Subcutaneous preadipocyte (primary cell): ENCODE results near the gene TYMP. TPM values are rescaled to one million over a fixed set of nuclear protein-coding genes. Genes with fewer than 3 reads are reported as not detected.

ENCODE experiments used
- total RNA-seq: library from RNA; depleted of rRNA; stranded (reverse); fragments of >200 nt; gene quantifications from 2 replicates; pipeline ENCODE4 v1.2.3, GENCODE V29; 2012

Gene TYMP
- total RNA-seq = 24.2 and 45.9 TPM in 2 replicates

DNA sequence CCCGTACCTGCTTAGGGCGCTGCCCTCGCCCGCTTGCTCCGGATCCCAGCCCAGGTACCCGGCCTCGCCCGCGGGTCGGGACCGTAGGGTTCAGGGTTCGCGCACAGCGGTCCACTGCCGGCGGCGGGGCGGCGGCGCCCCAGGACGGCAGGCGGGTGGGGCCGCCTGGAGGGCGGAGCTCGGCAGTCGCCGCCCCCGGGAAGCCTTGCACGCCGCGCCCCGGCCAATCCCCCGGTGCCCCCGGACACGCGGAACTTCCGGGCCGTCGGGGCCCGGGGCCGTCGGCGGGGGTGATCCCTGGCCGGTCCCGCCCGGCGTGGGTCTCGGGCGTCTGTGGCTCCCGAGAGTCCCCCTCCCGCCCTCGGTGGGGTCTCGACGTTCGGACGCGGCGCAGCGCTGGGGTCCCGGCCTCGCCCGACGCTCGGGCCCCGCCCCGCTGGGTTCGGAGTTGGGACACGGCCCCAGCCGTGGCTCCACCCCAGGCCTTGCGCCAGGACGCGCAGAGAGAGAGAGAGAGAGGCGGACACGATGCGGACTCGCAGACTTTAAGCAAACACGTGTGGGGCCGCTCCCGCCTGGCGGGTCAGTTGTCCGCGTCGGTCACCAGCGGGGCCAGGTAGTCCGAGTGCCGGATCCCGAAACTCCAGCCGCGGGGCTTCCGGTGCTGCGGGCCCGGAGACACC is at the start of gene TYMP:
TYMP (minus strand) TSS at position 116 of the 683 bp plus-strand sequence. CDS start 303 bp downstream, outside the sequence.

DNA sequence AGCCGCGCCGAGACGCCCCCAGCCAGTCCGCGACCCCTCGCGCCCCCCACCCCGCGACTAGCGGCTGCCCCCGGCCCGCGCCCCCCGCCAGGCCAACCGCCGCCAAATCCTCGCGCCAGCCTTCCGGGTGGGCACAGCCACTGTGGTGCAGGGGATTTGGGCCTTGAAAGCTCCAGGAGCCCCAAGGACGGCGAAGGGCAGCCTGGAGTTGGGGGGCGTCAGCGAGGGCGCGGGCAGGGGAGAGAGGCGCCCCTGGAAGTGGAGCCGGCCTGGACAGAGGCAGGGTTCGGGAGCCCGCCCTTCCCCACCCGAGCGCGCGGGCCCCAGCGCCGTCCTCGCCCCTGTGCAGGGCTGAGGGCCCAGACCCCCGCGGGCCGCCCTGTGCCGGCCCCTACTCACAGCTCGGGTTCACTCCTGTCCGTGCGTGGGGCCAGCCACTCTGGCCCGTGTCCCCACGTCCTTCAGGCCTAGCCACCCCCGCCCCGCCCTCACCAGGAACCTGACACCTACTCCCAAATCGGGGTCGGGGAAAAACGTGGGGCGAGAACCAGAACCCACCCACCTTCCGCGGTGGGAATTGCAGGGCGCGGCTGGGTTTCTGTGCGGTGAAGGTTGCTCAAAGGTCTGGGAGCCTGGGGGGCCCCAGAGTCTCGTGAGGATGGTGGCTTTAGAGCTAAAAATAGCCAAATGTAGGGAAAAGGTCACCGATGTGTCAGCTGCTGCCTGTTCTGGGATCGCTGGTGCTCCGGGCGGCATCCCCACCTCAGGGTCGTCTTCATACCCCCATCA is 48.4 kb upstream of the TYMP start, which contains the start of gene CPT1B:
CPT1B (minus strand) TSS at position 441 of the 789 bp plus-strand sequence. CDS start 512 bp downstream, outside the sequence.

DNA sequence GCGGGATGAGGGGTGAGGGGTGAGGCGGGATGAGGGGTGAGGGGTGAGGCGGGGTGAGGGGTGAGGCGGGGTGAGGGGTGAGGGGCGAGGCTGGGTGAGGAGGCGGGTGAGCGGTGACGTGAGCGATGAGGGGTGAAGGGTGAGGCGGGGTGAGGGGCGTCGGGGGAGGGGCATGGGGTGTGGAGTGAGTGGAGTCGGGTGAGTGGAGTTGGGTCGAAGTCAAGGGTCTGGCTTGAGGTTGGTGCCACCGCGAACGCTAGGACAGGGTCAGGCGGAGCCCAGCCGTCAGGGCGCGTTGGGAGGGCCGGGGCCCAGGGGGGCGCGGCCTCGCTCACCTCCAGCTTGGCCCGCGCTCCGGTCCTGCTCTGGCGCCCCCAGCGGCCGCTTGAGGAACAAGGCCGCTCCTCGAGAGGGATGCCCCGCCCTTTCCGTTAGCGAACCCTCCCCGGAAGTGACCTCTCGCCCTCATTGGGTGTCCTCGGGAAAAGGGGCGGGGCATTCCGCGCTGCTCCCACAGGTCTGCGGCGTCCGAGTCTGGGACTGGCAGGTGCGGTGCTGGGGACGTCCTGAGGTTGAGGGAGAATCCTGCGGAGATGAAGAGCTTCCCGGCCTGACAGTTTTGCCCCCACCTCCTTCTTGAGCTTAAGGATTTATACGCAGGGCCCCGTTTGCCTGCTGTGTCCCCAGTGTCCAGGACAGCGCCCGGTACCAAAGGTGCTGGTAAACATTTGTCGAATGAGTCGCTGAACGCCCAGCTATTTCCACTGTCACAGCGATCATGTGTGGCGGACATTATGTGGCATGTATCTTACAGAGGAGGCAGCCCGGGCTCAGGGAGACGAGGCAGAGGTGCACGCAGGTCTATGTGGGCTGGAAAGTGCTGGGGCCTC is 33.0 kb upstream of the TYMP start, which contains the start of gene SYCE3:
SYCE3 (minus strand) TSS at position 397 of the 890 bp plus-strand sequence. CDS start 6,514 bp downstream, outside the sequence.

DNA sequence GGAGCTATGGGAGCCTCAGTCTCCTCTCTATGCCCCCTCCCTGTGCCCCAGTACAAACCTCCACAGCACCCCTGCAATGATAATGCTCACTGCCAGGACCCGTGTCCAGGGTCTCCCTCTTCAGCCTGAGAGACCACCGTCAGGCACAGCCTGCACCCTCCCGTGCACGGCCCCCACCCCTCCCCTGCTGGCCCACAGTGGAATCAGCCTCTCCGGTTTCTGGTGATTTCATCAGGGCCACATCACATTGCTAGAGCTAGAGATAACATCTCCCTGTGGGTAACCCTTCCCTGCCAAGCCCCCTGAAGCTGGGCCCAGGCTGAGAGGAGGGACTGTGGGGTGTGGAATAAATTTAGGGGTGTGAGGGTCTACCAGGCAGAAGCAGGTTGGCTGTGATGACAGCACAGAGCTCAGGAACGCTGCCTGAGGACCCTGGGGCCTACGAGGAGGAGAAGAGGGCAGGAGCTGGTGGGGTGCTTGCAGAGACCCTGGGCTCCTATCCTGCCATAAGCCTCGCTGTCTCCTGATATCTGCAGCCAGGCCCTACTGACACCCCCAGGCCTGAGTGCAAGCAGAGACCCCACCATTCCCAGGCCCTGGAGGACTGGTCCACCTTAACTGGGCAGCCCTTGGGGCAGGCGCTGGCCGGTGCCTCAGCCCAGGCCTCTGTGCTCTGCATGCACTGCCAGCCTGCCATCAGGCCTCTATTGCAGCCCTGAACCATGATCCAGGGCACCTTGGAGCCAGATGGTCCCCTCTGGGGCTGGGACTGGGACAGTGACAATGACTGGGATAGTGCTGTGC is 15.9 kb upstream of the TYMP start, which contains the start of gene KLHDC7B:
KLHDC7B (plus strand) TSS at position 378 of the 804 bp plus-strand sequence; CDS start at position 723, 345 bp downstream.

DNA sequence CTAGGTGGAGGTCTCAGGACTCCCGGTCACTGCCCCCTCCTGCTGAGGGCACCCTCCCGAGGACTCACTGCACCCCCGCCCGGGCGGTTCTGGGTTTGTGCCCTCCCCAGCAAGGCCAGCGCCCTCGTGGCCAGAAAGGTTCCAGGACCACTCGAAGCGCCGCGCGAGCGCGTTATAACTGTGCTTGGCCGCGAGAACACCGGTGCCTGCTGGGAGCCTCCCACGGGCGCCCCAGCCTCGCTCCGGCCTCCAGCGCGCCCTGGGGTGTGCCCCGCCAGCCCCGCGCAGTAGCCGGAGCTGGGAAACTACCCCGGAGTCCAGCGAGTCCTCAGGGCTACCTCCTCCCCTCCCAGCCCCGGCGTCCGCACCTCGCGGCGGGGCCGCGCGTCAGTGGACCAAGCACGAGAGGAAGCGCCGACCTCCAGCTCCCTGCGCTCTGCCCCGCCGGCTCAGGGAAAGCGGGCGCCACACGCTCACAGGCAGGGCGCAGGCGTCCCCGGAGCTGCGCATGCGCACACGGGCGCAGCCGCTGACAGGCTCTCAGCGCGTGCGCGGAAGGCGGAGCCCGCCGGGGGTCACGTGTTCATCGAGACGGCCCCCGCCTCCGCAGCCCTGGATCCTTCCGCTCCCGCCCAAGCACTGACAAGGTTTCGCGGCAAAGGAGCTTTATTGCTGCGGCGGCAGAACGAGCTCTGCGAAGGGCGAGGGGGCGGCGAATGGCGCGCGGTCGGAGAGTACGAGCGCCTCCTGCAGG is 4.5 kb downstream of the TYMP start, which contains the start of gene SCO2:
SCO2 (minus strand) TSS at position 495 of the 754 bp plus-strand sequence. CDS start 1,187 bp downstream, outside the sequence.

DNA sequence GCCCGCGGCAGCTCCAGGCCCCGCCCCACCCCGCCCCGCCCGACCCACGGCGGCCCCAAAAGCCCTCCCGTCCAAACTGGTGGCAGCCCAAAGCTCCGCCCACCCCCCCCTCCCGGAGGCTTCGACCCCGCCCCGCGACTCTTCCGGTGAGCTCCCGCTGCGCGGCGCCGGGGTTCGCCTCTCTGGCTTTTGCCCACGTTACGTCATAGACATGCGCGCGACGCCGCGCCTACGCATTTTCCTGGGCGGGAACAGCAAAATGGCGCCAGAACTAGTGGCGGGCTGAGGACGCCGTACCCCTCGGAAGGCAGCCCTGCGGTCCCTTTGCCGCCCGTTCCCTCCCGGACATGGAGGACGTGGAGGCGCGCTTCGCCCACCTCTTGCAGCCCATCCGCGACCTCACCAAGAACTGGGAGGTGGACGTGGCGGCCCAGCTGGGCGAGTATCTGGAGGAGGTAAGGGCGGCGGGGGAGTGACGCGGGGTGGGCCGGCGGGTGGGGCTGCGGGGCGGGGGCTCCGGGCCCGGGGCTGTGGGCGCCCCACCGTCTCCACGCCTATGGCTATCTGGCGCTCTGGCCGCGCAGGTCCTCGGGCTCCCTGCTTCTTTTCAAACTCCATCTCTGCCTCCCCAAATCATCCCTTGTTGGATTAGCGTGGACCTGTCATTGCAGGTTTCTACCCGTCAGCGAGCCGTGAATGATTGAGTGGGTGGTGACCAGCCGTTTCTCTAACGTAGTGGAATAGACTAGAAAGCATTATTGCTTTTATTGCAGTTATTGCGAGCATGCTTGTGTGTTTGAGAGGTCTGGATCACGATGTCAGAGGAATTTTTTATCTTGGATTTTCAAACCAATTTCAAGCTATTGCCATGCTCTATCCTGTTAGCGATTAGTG is 21.6 kb downstream of the TYMP start, which contains the start of gene NCAPH2:
NCAPH2 (plus strand) TSS at position 234 of the 894 bp plus-strand sequence; CDS start at position 348, 114 bp downstream.

DNA sequence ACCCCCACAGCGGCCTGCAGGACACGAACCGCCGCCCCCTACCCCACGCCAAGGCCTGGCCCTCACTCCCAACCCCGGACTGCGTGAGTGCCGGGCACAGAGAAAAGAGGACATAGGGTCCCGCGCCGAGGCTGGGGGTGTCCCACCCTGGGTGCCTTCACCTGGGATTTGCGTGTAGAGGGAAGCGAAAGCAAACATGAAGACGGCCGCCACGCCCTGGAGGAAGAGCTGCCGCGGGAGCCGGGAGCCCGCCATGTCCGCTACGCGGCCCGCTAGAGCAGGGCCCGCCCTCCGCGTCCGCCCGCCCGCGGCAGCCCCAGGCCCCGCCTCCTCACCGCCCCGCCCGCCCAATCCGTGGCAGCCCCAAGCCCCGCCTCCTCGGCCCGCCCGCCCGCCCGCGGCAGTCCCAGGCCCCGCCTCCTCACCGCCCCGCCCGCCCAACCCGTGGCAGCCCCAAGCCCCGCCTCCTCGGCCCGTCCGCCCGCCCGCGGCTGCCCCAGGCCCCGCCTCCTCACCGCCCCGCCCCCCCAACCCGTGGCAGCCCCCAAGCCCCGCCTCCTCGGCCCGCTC is 22.3 kb downstream of the TYMP start, which contains the start of gene LMF2:
LMF2 (minus strand) TSS at position 282 of the 570 bp plus-strand sequence; CDS start at position 255, 27 bp downstream.

GRCh38 chr22:50486561-50487289 is 43.1 kb downstream of the TYMP start, which contains the start of gene MIOX:
Gene MIOX, plus strand, starts transcription at chr22:50486859. Its CDS starts 39 bp downstream, at chr22:50486898.

GRCh38 chr22:50481440-50482106 is 48.2 kb downstream of the TYMP start, which contains the start of gene ADM2:
Gene ADM2, plus strand, starts transcription at chr22:50481543. Its CDS starts 305 bp downstream, at chr22:50481848.

Other genes with a start within 250 kb of the TYMP start
- 81.7 and 93.0 TPM in 2 replicates for gene PLXNB2, start 222.4 kb downstream of the TYMP start, total RNA-seq
- gene DENND6B, start 203.0 kb downstream of the TYMP start, total RNA-seq = 0.39 and 2.2 TPM in 2 replicates
- gene PPP6R2, start 186.7 kb downstream of the TYMP start, total RNA-seq = 41.2 and 48.7 TPM in 2 replicates
- gene SBF1, start 55.0 kb downstream of the TYMP start, total RNA-seq = 63.6 and 76.8 TPM in 2 replicates
- 0.39 and 2.2 TPM in 2 replicates for gene ADM2, start 48.5 kb downstream of the TYMP start, total RNA-seq
- 0.20 TPM in 1 of 2 replicates, not detected in the other for gene MIOX, start 43.2 kb downstream of the TYMP start, total RNA-seq
- gene LMF2, start 22.3 kb downstream of the TYMP start, total RNA-seq = 32.3 and 36.9 TPM in 2 replicates
- 35.3 and 49.5 TPM in 2 replicates for gene NCAPH2, start 21.8 kb downstream of the TYMP start, total RNA-seq
- gene SCO2, start 4.4 kb downstream of the TYMP start, total RNA-seq = 2.7 and 5.1 TPM in 2 replicates
- gene KLHDC7B, start 15.9 kb upstream of the TYMP start, total RNA-seq = not detected in 2 replicates
- not detected in 2 replicates for gene SYCE3, start 32.9 kb upstream of the TYMP start, total RNA-seq
- gene CPT1B, start 48.4 kb upstream of the TYMP start, total RNA-seq = 0.73 and 1.2 TPM in 2 replicates
- gene CHKB, start 52.8 kb upstream of the TYMP start, total RNA-seq = 22.5 and 25.4 TPM in 2 replicates
- gene MAPK8IP2, start 70.8 kb upstream of the TYMP start, total RNA-seq = 0.37 and 0.39 TPM in 2 replicates
- gene ARSA, start 98.1 kb upstream of the TYMP start, total RNA-seq = 15.8 and 16.4 TPM in 2 replicates
- 0.73 and 2.2 TPM in 2 replicates for gene SHANK3, start 142.8 kb upstream of the TYMP start, total RNA-seq
- gene ACR, start 208.2 kb upstream of the TYMP start, total RNA-seq = not detected in 2 replicates